ENCODE data around the gene TSHR. TPM values are rescaled to one million over a fixed set of nuclear protein-coding genes. Genes with fewer than 3 reads are reported as not detected.

Gene TSHR
- total RNA-seq, 4 donors from 2014 or later = 0.84 TPM; not detected in 3

GRCh38 chr14:80924365-80925103 lies 30.9 kb upstream of the TSHR start:
- DNase-seq (ENCODE audit: low spot score in 2 of 2) = no peak

DNA sequence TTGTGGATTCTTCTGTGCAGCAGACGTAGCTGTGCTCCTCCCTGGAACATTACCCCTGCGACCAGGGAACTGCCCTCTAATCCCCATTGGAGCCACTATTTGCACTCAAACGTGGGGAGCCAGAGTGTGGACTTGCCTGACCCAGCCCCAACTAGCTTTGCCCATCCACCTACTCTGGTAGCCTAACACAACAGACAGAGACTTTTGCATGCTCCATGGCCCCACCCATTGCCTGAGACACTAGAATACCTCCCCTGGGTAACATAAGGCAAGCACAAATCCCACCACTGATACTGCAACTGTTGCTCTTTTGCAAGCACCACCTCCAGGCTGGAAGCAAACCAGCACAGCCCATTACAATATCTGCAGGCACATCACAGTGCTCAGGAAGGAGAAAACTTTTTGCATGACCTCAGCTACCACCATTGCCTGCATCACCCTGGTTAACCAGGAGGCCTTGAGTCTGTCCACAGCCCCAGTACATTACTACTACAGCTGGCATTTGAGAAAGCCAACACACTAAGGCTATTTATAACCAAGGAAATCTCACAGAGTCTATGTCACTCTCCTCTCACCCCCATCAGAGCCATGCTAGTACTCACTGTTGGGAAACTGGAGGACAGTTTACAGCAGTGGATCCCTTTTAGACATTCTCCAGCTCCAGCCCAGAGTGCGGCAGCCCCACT lies 28.9 kb upstream of the TSHR start:
- H3K9me3 ChIP-seq = peaks cover 0 to 6% (median 0%) of the 10 kb centered on the region in 4 donors
- no peak for DNase-seq (ENCODE audit: low spot score in 2 of 2)
- no peak overlapping the region for H3K4me3 ChIP-seq
- no peak for TF ChIP-seq POLR2A (IDR thresholded peaks at IDR 0.05)
- TF ChIP-seq, protein P1, sequence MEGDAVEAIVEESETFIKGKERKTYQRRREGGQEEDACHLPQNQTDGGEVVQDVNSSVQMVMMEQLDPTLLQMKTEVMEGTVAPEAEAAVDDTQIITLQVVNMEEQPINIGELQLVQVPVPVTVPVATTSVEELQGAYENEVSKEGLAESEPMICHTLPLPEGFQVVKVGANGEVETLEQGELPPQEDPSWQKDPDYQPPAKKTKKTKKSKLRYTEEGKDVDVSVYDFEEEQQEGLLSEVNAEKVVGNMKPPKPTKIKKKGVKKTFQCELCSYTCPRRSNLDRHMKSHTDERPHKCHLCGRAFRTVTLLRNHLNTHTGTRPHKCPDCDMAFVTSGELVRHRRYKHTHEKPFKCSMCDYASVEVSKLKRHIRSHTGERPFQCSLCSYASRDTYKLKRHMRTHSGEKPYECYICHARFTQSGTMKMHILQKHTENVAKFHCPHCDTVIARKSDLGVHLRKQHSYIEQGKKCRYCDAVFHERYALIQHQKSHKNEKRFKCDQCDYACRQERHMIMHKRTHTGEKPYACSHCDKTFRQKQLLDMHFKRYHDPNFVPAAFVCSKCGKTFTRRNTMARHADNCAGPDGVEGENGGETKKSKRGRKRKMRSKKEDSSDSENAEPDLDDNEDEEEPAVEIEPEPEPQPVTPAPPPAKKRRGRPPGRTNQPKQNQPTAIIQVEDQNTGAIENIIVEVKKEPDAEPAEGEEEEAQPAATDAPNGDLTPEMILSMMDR (IDR thresholded peaks at IDR 0.05) = no peak
- TF ChIP-seq EP300 (IDR thresholded peaks at IDR 0.05) = no peak
- H3K27ac ChIP-seq = no peak overlapping the region
- H3K27me3 ChIP-seq = no peaks in the 10 kb centered on the region
- H3K4me1 ChIP-seq = no peaks in the 10 kb centered on the region
- whole genome bisulfite sequencing, 2 donors = 78 to 83% methylated on average over 3 to 4 of the region's 4 CpGs
- H3K36me3 ChIP-seq = no peaks in the 10 kb centered on the region

More at GRCh38 chr14:80924365-80925103, 30.9 kb upstream of the TSHR start:
- H3K36me3 ChIP-seq = no peaks in the 10 kb centered on the region
- no peak overlapping the region for H3K27ac ChIP-seq
- TF ChIP-seq, protein P1 (IDR thresholded peaks at IDR 0.05) = no peak
- TF ChIP-seq POLR2A (IDR thresholded peaks at IDR 0.05) = no peak
- TF ChIP-seq EP300 (IDR thresholded peaks at IDR 0.05) = no peak
- H3K4me1 ChIP-seq = no peaks in the 10 kb centered on the region
- peaks cover 0 to 6% (median 0%) of the 10 kb centered on the region in 4 donors for H3K9me3 ChIP-seq
- 81 to 86% methylated on average over 2 of the region's 2 CpGs for WGBS, 2 donors
- no peak overlapping the region for H3K4me3 ChIP-seq
- H3K27me3 ChIP-seq = no peaks in the 10 kb centered on the region

GRCh38 chr14:80927083-80927989 lies 28.1 kb upstream of the TSHR start:
- Histone ChIP-seq H3K4me3 (no peak overlapping the region), H3K27me3 (no peaks in the 10 kb centered on the region), H3K36me3 (no peaks in the 10 kb centered on the region), H3K4me1 (no peaks in the 10 kb centered on the region), H3K27ac (no peak overlapping the region), H3K9me3 (peaks cover 0 to 6% (median 0%) of the 10 kb centered on the region in 4 donors)
- TF ChIP-seq POLR2A (IDR thresholded peaks at IDR 0.05) = no peak
- TF ChIP-seq, protein P1 (IDR thresholded peaks at IDR 0.05) = no peak
- TF ChIP-seq EP300 (IDR thresholded peaks at IDR 0.05) = no peak
- no peak for DNase-seq (ENCODE audit: low spot score in 2 of 2)
- 78 to 93% methylated on average over 7 to 8 of the region's 8 CpGs for WGBS, 2 donors

DNA sequence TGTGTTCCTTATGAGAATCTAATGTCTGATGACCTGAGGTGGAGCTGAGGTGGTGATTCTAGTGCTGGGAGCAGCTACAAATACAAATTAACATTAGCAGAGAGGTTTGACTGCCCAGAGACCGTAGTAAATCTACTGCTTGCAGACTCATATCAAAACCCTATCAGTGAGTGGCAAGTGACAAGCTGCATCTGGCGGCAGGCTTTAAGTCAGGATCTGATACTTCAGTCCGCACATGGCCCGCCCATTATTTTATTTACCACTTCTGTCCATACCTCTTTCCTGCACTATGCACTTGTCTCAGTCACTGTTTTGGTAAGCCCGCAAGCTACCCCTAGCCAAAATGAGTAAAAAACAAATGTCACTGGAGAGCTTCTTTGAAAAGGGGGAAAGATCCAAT lies 25.3 kb upstream of the TSHR start:
- WGBS, 2 donors = 94 to 96% methylated on average over 5 of the region's 5 CpGs
- Histone ChIP-seq H3K27me3 (no peaks in the 10 kb centered on the region), H3K4me1 (no peaks in the 10 kb centered on the region), H3K27ac (no peak overlapping the region), H3K4me3 (no peak overlapping the region), H3K9me3 (peaks cover 0 to 6% (median 0%) of the 10 kb centered on the region in 4 donors), H3K36me3 (no peaks in the 10 kb centered on the region)
- no peak for DNase-seq (ENCODE audit: low spot score in 2 of 2)
- TF ChIP-seq, protein P1 (IDR thresholded peaks at IDR 0.05) = no peak
- TF ChIP-seq POLR2A (IDR thresholded peaks at IDR 0.05) = no peak
- TF ChIP-seq EP300 (IDR thresholded peaks at IDR 0.05) = no peak

Measured in tibial nerve (tissue), 4 donors.